HL-60 (cell line): ENCODE measurements around the gene CDH3.

Experiments used
- DNase-seq, 2 experiments: peaks; one replicate each; pipeline ENCODE4 v3.0.0-alpha.2; 2010 to 2020; ENCODE audit warnings: low read depth in 1 of 2, low spot score in 1 of 2
- H3K27ac ChIP-seq: fragments of 250-450 bp; sonication (Bioruptor Pico); replicated peaks from 2 replicates; pipeline ENCODE4 v1.5.1; 2020; ENCODE audit warnings: mild to moderate bottlenecking, moderate library complexity
- H3K27me3 ChIP-seq: fragments of 250-450 bp; sonication (Bioruptor Pico); 2 replicates; pipeline ENCODE4 v1.5.1; 2021; ENCODE audit warnings: mild to moderate bottlenecking, moderate library complexity; ENCODE audit not compliant: insufficient read depth, poor library complexity, severe bottlenecking
- H3K4me3 ChIP-seq: replicated peaks from 2 replicates; pipeline ENCODE4 v1.5.1; 2011; ENCODE audit warnings: mild to moderate bottlenecking, control low read depth, low read length; ENCODE audit not compliant: insufficient read depth
- CTCF ChIP-seq: IDR thresholded peaks from one replicate; pipeline ENCODE4 v1.5.1; 2011; ENCODE audit warnings: low read length, control low read depth, inconsistent platforms; ENCODE audit not compliant: insufficient read depth
- GABPA ChIP-seq: IDR thresholded peaks from 2 replicates; pipeline ENCODE4 v1.6.1; 2012; ENCODE audit warnings: low read depth
- POLR2AphosphoS5 ChIP-seq: IDR thresholded peaks from 2 replicates; pipeline ENCODE4 v1.6.1; 2012; ENCODE audit warnings: low read depth
- SPI1 ChIP-seq: IDR thresholded peaks from 2 replicates; pipeline ENCODE4 v1.6.1; 2012; ENCODE audit warnings: low read depth, mild to moderate bottlenecking, borderline replicate concordance
- long read RNA-seq: library from polyadenylated mRNA; unstranded; transcript quantifications from one replicate; pipeline ENCODE4 v2.0.0, GENCODE V29; 2020
- TF ChIP-seq, protein P1 (sequence below): IDR thresholded peaks from 2 replicates; pipeline ENCODE4 v1.6.1; 2012; ENCODE audit warnings: low read depth; ENCODE audit not compliant: insufficient replicate concordance

CDH3 gene
- long read RNA-seq, partial matches to known transcripts, result 1 of 3 reads
- long read RNA-seq, other reads (novel, unspliced or antisense), result 2 of 3 reads

DNA sequence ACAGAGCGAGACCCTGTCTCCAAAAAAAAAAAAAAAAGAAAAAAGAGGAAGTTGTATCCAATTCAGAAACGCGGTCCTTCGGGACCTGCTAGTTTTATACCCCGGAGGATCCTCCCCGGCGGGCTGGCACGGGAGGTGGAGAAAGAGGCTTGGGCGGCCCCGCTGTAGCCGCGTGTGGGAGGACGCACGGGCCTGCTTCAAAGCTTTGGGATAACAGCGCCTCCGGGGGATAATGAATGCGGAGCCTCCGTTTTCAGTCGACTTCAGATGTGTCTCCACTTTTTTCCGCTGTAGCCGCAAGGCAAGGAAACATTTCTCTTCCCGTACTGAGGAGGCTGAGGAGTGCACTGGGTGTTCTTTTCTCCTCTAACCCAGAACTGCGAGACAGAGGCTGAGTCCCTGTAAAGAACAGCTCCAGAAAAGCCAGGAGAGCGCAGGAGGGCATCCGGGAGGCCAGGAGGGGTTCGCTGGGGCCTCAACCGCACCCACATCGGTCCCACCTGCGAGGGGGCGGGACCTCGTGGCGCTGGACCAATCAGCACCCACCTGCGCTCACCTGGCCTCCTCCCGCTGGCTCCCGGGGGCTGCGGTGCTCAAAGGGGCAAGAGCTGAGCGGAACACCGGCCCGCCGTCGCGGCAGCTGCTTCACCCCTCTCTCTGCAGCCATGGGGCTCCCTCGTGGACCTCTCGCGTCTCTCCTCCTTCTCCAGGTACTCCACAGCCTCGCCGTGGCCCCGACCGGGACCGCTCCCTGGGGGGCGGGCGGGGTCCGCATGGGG, at the start of gene CDH3:
CDH3 (plus strand) TSS at position 596 of the 779 bp plus-strand sequence; CDS start at position 666, 70 bp downstream.
- DNase-seq, result peak; percentile 6 to 54
- Histone ChIP-seq H3K27me3 (peaks cover 50% of the 10 kb centered on the region), H3K4me3 (no peak within 1 kb of the TSS), H3K27ac (no peak within 1 kb of the TSS)
- TF ChIP-seq, protein P1, sequence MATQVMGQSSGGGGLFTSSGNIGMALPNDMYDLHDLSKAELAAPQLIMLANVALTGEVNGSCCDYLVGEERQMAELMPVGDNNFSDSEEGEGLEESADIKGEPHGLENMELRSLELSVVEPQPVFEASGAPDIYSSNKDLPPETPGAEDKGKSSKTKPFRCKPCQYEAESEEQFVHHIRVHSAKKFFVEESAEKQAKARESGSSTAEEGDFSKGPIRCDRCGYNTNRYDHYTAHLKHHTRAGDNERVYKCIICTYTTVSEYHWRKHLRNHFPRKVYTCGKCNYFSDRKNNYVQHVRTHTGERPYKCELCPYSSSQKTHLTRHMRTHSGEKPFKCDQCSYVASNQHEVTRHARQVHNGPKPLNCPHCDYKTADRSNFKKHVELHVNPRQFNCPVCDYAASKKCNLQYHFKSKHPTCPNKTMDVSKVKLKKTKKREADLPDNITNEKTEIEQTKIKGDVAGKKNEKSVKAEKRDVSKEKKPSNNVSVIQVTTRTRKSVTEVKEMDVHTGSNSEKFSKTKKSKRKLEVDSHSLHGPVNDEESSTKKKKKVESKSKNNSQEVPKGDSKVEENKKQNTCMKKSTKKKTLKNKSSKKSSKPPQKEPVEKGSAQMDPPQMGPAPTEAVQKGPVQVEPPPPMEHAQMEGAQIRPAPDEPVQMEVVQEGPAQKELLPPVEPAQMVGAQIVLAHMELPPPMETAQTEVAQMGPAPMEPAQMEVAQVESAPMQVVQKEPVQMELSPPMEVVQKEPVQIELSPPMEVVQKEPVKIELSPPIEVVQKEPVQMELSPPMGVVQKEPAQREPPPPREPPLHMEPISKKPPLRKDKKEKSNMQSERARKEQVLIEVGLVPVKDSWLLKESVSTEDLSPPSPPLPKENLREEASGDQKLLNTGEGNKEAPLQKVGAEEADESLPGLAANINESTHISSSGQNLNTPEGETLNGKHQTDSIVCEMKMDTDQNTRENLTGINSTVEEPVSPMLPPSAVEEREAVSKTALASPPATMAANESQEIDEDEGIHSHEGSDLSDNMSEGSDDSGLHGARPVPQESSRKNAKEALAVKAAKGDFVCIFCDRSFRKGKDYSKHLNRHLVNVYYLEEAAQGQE, result no peak
- TF ChIP-seq POLR2AphosphoS5 (no peak), GABPA (no peak), CTCF (no peak), SPI1 (peak; percentile 30; the same call in 1 of the 2 replicates)

- DNase-seq, result no peak
- Histone ChIP-seq H3K27me3 (no peaks in the 10 kb centered on the region), H3K4me3 (no peak overlapping the region), H3K27ac (no peak overlapping the region)
- TF ChIP-seq, protein P1, result no peak
- no peak for TF ChIP-seq GABPA
- TF ChIP-seq POLR2AphosphoS5, result no peak
- TF ChIP-seq CTCF, result no peak
- TF ChIP-seq SPI1, result no peak
Measured at GRCh38 chr16:68596266-68596665, 48.8 kb upstream of the CDH3 start.

- Histone ChIP-seq H3K4me3 (no peak overlapping the region), H3K27ac (no peak overlapping the region), H3K27me3 (no peaks in the 10 kb centered on the region)
- no peak for DNase-seq
- no peak for TF ChIP-seq GABPA
Measured at GRCh38 chr16:68599586-68599985, 45.5 kb upstream of the CDH3 start.

DNA sequence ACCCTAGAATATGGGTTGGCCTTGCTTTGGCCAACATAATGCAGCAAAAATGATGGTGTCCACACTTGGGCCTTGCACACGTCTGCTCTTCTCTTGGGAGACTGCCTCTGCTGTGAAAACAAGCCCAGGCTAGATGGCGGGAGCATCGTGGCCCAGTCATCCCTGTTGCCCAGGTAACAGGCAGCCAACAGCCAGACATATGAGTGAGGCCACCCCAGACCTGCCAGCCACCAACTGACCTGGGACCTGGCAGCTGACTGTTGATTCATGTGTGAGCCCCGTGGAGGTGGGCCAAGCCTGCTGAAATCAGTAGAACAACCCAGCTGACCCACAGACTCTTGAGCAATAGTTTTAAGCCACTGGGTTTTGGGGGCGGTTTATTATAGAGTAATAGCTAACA, 39.4 kb upstream of the CDH3 start:
- TF ChIP-seq POLR2AphosphoS5 (no peak), GABPA (no peak), SPI1 (no peak), CTCF (no peak)
- TF ChIP-seq, protein P1, result no peak

More for the DNA sequence above, 39.4 kb upstream of the CDH3 start:
- no peak for DNase-seq
- Histone ChIP-seq H3K27me3 (no peaks in the 10 kb centered on the region), H3K4me3 (no peak overlapping the region), H3K27ac (no peak overlapping the region)
